GM19467 (cell line): ENCODE data around the gene FAM199X.
A peak's percentile ranks its signal among the peaks of the same experiment; 100 is the strongest.
"Not testable (repeated sequence)": the region's sequence is repeated elsewhere in the genome, so short reads cannot be mapped to it uniquely, and the experiment has no call there.

Experiments used
- ATAC-seq: cut with Tn5 transposase; IDR thresholded peaks from one replicate; pipeline ENCODE4 v1.9.1; 2021; ENCODE audit warnings: mild to moderate bottlenecking, moderate library complexity; ENCODE audit not compliant: unreplicated experiment

FAM199X gene

DNA sequence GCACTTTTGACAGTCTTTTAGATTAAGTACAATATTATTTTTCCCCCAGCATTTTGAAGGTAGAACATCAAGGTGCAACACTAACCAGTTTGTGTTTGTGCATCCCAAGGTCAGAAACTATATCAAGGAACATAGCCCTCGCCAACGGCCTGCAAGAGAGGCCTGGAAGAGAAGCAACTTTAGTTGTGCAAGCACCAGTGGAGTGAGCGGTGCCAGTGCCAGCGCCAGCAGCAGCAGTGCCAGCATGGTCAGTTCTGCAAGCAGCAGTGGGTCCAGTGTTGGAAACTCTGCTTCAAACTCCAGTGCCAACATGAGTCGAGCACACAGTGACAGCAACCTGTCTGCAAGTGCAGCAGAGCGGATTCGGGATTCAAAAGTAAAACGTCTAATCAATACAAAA, 21.7 kb downstream of the FAM199X start:
- no peak for ATAC-seq

DNA sequence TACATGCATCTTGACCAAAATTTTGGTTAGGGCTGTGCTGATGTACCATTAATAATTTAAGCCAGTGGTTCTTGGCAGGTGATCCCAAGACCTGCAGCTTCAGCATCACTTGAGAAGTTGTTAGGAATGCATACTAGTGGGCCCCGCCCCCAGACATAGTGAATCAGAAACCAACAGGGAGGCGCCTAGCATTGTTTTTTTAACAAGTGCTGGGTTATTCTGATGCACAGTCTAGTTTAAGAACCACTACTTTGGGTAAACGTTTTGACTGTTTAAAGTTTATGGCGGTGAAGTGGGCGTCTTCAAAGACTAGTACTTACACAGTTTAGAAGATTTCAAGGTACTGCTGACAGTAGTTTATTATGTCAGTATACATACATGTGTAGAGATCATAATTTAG, 23.6 kb downstream of the FAM199X start:
- ATAC-seq: no peak

DNA sequence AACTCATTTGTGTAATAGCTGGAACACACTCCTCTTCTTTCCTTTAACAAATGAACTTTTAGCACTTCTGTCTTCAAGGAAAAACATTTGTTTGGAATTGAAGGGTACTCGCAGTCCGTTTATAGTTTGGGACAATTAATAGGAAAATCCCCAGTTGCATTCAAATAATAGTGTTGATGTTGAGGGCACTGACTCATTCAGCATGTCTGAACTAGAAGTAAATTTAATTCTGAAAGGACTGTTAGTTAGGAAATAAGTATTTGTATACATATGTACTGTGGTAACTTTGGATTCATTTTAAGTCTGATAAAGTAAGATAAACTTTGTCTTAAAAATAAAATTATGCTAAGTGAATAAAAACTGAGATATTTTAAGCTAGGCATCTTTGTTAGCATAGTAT, 27.2 kb downstream of the FAM199X start:
- ATAC-seq: no peak

DNA sequence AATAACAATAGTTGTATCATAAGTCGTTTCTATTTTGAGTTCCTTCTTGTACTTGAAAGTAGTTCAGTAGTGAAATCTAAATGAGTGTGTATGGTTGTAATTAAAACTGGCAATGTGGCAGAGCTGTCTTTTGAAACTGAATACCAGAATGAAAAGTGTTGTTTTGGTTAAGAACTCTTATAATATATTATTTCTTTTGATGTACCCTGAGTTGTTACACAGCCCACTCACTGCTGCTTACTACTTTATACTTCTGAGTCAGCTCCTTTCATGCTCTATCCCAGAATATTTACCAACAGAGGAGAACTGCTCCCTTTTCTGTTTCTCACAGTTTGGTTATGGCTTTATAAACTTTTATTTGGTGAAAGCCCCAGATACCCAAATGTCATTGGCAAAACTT, 28.8 kb downstream of the FAM199X start:
- ATAC-seq: no peak

DNA sequence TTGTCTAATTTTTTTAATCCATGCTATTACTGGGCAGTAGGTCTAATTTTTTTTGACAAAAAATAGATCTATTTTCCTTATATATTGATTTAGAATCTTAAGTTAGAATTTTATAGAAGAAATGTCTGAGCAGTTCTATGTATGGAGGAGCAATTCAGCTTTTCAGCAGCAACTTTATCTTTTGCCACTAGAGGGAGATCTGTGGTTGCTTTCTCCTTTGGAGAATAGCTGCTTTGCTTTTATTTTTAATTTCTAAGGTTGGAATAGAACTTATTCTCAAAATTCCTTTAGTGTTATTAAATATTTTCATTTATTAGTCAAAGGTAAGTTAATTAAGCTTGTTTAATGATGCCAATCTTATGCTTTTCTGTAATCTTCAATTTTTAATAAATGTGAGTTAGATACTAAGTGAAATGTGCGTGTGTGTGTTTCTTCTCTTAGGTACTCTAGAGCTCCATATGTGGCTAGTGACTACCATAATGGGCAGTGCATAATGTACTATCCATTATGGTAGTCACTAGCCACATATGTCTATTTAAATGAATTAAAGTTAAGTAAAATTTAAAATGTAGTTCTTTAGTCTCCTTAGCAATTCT, 29.3 kb downstream of the FAM199X start:
- ATAC-seq: peak; percentile 63

DNA sequence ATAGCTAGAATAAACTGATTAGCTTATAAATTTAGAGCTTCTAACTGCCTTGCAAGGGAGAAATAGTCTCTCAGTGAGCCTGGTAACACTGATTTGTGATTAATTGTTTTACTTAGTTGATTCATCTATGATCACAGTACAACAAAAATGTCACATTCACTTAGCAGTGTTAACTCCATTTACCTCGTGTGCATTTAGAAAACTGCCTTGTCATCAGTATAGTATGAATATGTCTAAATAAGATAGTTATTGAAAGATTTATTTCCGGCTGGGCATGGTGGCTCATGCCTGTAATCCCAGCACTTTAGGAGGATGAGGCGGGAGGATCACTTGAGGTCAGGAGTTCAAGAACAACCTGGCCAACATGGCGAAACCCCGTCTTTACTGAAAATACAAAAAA, 39.3 kb downstream of the FAM199X start:
- ATAC-seq: no peak

DNA sequence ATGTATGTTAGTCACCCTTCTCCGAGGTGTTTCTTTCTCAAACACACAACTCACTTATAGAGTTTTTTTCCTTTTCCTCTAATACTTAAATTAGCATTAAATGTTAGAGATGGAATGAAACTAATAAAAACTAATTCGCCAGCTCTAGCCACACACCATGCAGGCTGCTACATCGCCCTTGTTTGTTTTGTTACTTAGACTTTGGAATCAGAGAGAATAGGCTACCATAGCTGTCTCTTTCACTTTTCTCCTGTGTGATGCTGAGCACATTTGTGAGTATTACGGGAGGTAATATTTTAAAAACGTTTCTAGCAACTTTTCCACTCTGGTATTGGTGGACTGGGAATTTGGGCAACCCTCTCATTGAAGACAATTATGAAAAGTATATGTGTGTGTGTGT, 44.9 kb downstream of the FAM199X start:
- no peak for ATAC-seq

DNA sequence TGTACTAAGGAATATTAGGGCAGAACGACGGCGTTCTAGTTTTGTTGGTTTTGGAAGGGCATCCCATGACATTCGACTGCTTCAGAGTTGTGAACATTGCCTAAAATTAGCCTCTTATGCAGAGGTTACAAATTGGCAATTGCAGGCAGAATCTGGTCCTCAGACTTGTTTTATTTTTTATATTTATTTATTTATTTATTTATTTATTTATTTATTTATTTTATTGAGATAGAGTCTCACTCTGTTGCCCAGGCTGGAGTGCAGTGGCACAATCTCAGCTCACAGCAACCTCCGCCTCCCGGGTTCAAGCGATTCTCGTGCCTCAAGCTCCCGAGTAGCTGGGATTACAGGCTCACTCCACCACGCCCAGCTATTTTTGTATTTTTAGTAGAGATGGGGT, 63.8 kb downstream of the FAM199X start:
- ATAC-seq: not testable (repeated sequence)
